GM12892 (cell line): ENCODE data around the gene ANKRD44.

Experiments used
- POLR2A ChIP-seq: IDR thresholded peaks from 2 replicates; pipeline ENCODE4 v1.6.1; 2011; ENCODE audit warnings: low read depth, low read length, control low read depth
- POLR2AphosphoS5 ChIP-seq: IDR thresholded peaks from 2 replicates; pipeline ENCODE4 v1.6.1; 2011; ENCODE audit warnings: low read depth, low read length, control low read depth
- TAF1 ChIP-seq: IDR thresholded peaks from 2 replicates; pipeline ENCODE4 v1.6.1; 2011; ENCODE audit warnings: low read depth, mild to moderate bottlenecking, control low read depth, low read length, borderline replicate concordance

DNA sequence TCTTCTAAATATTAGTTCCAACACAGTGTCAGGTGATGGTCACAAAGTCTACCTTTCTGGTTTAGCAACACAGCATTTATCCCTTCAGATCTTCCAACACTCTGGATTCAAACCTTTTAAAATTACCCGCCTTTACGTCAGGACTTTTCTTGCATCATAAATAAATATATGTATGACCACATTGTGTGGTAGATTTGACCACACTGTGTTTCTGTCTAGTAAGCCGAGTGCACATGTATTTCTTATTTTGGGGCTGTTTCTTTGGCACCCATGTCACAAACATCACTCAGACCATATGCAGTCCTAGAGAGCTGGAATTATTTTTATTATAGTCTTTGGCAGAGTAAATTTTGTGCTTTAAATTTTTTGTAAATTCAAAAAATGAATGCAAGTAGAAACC, 172.1 kb downstream of the ANKRD44 start:
- no peak for TF ChIP-seq POLR2AphosphoS5
- TF ChIP-seq POLR2A = no peak
- no peak for TF ChIP-seq TAF1
